Fibroblast of peridontal ligament (primary cell): ENCODE data around the gene UNC13C.

ENCODE experiments used
- DNase-seq: peaks from one replicate; pipeline ENCODE4 v3.0.0-alpha.2; 2010; ENCODE audit errors: extremely low read depth

The UNC13C gene

GRCh38 chr15:54462511-54462913, 484.3 kb downstream of the UNC13C start:
- DNase-seq: no peak

- no peak for DNase-seq
Observed at GRCh38 chr15:54481819-54482218, 503.6 kb downstream of the UNC13C start.

- no peak for DNase-seq
Observed at GRCh38 chr15:54482251-54482650, 504.0 kb downstream of the UNC13C start.

- no peak for DNase-seq
Observed at GRCh38 chr15:54500330-54500729, 522.1 kb downstream of the UNC13C start.

GRCh38 chr15:54502416-54503075, 524.3 kb downstream of the UNC13C start:
- DNase-seq: no peak

GRCh38 chr15:54504695-54505094, 526.5 kb downstream of the UNC13C start:
- no peak for DNase-seq

GRCh38 chr15:54506977-54507524, 528.8 kb downstream of the UNC13C start:
- DNase-seq: no peak

- DNase-seq: no peak
Observed at GRCh38 chr15:54514601-54515000, 536.4 kb downstream of the UNC13C start.

GRCh38 chr15:54515664-54516582, 537.7 kb downstream of the UNC13C start:
- DNase-seq: no peak

- DNase-seq: no peak
Observed at GRCh38 chr15:54517366-54517765, 539.1 kb downstream of the UNC13C start.

- DNase-seq: no peak
Observed at GRCh38 chr15:54518156-54518882, 540.1 kb downstream of the UNC13C start.

GRCh38 chr15:54519577-54519976, 541.3 kb downstream of the UNC13C start:
- no peak for DNase-seq

GRCh38 chr15:54520616-54521015, 542.4 kb downstream of the UNC13C start:
- DNase-seq: no peak

GRCh38 chr15:54521206-54521605, 543.0 kb downstream of the UNC13C start:
- no peak for DNase-seq

- DNase-seq: no peak
Observed at GRCh38 chr15:54528021-54528420, 549.8 kb downstream of the UNC13C start.

GRCh38 chr15:54540721-54541120, 562.5 kb downstream of the UNC13C start:
- no peak for DNase-seq

GRCh38 chr15:54547491-54547890, 569.2 kb downstream of the UNC13C start:
- DNase-seq: no peak

- DNase-seq: no peak
Observed at GRCh38 chr15:54550954-54551353, 572.7 kb downstream of the UNC13C start.

GRCh38 chr15:54556231-54556630, 578.0 kb downstream of the UNC13C start:
- no peak for DNase-seq

- no peak for DNase-seq
Observed at GRCh38 chr15:54559405-54560069, 581.3 kb downstream of the UNC13C start.

- no peak for DNase-seq
Observed at GRCh38 chr15:54560417-54560816, 582.2 kb downstream of the UNC13C start.

GRCh38 chr15:54564166-54564565, 585.9 kb downstream of the UNC13C start:
- no peak for DNase-seq
